Measurements from ENCODE around the gene CA11.
"Not testable (repeated sequence)": the region's sequence is repeated elsewhere in the genome, so short reads cannot be mapped to it uniquely, and the experiment has no call there.

Gene CA11

GRCh38 chr19:48633148-48634035 is 12.6 kb downstream of the CA11 start:
- no peak for ATAC-seq (ENCODE audit: low read depth)
- Mint-ChIP-seq H3K36me3 (peaks cover 13% of the 10 kb centered on the region), H3K27ac (peak overlapping the region; percentile 92), H3K4me3 (peak overlapping the region; percentile 17), H3K27me3 (no peaks in the 10 kb centered on the region), H3K4me1 (peaks cover 22% of the 10 kb centered on the region), H3K9me3 (peaks cover under 1% of the 10 kb centered on the region)
- no peak for DNase-seq (ENCODE audit: low spot score in 2 of 2)

- H3K4me3 Mint-ChIP-seq, result no peak overlapping the region
- peaks cover 18% of the 10 kb centered on the region for H3K4me1 Mint-ChIP-seq
- H3K36me3 Mint-ChIP-seq, result peaks cover 12% of the 10 kb centered on the region
- DNase-seq (ENCODE audit: low spot score in 2 of 2) (no peak), ATAC-seq (ENCODE audit: low read depth) (no peak)
- H3K9me3 Mint-ChIP-seq, result no peaks in the 10 kb centered on the region
- no peaks in the 10 kb centered on the region for H3K27me3 Mint-ChIP-seq
- no peak overlapping the region for H3K27ac Mint-ChIP-seq
Measured at GRCh38 chr19:48632692-48633147, 13.3 kb downstream of the CA11 start.

- not testable (repeated sequence) for ATAC-seq (ENCODE audit: low read depth); H3K27me3 Mint-ChIP-seq; H3K27ac Mint-ChIP-seq; DNase-seq (ENCODE audit: low spot score in 2 of 2); H3K9me3 Mint-ChIP-seq; H3K4me3 Mint-ChIP-seq
- Mint-ChIP-seq H3K4me1 (peaks cover 18% of the 10 kb centered on the region), H3K36me3 (peaks cover 12% of the 10 kb centered on the region)
Measured at GRCh38 chr19:48632286-48632685, 13.7 kb downstream of the CA11 start.

- no peak for ATAC-seq (ENCODE audit: low read depth)
- Mint-ChIP-seq H3K27ac (no peak overlapping the region), H3K36me3 (peaks cover 12% of the 10 kb centered on the region)
Measured at GRCh38 chr19:48631225-48631624, 14.8 kb downstream of the CA11 start.

GRCh38 chr19:48630296-48631063 is 15.5 kb downstream of the CA11 start:
- no peaks in the 10 kb centered on the region for H3K27me3 Mint-ChIP-seq
- peaks cover 17% of the 10 kb centered on the region for H3K4me1 Mint-ChIP-seq
- ATAC-seq (ENCODE audit: low read depth), result no peak
- H3K9me3 Mint-ChIP-seq, result no peaks in the 10 kb centered on the region
- no peak for DNase-seq (ENCODE audit: low spot score in 2 of 2)
- no peak overlapping the region for H3K27ac Mint-ChIP-seq
- H3K36me3 Mint-ChIP-seq, result peaks cover 9% of the 10 kb centered on the region
- no peak overlapping the region for H3K4me3 Mint-ChIP-seq

More at GRCh38 chr19:48631225-48631624, 14.8 kb downstream of the CA11 start:
- no peak overlapping the region for H3K4me3 Mint-ChIP-seq
- no peaks in the 10 kb centered on the region for H3K27me3 Mint-ChIP-seq
- peaks cover 20% of the 10 kb centered on the region for H3K4me1 Mint-ChIP-seq
- DNase-seq (ENCODE audit: low spot score in 2 of 2), result no peak
- H3K9me3 Mint-ChIP-seq, result no peaks in the 10 kb centered on the region

GRCh38 chr19:48629599-48630295 is 16.2 kb downstream of the CA11 start:
- Mint-ChIP-seq H3K27me3 (no peaks in the 10 kb centered on the region), H3K4me3 (no peak overlapping the region), H3K27ac (no peak overlapping the region), H3K4me1 (peaks cover 16% of the 10 kb centered on the region), H3K9me3 (no peaks in the 10 kb centered on the region), H3K36me3 (peaks cover 9% of the 10 kb centered on the region)
- DNase-seq (ENCODE audit: low spot score in 2 of 2) (peak in 1 of 2 donors; percentile 17), ATAC-seq (ENCODE audit: low read depth) (no peak)

- H3K36me3 Mint-ChIP-seq, result peaks cover 9% of the 10 kb centered on the region
- no peak overlapping the region for H3K27ac Mint-ChIP-seq
Measured at GRCh38 chr19:48629297-48629598, 16.7 kb downstream of the CA11 start.

GRCh38 chr19:48628486-48629296 is 17.3 kb downstream of the CA11 start:
- Mint-ChIP-seq H3K4me1 (peaks cover 20% of the 10 kb centered on the region), H3K4me3 (no peak overlapping the region), H3K36me3 (peaks cover 11% of the 10 kb centered on the region), H3K27ac (peak overlapping the region; percentile 78), H3K9me3 (no peaks in the 10 kb centered on the region), H3K27me3 (no peaks in the 10 kb centered on the region)
- ATAC-seq (ENCODE audit: low read depth), result no peak
- peak in 1 of 2 donors; percentile 17 for DNase-seq (ENCODE audit: low spot score in 2 of 2)

More at GRCh38 chr19:48629297-48629598, 16.7 kb downstream of the CA11 start:
- no peak for ATAC-seq (ENCODE audit: low read depth)
- no peaks in the 10 kb centered on the region for H3K27me3 Mint-ChIP-seq
- peaks cover 17% of the 10 kb centered on the region for H3K4me1 Mint-ChIP-seq
- peak in 1 of 2 donors; percentile 12 for DNase-seq (ENCODE audit: low spot score in 2 of 2)
- H3K4me3 Mint-ChIP-seq, result no peak overlapping the region
- H3K9me3 Mint-ChIP-seq, result no peaks in the 10 kb centered on the region

GRCh38 chr19:48627865-48628314 is 18.1 kb downstream of the CA11 start:
- ATAC-seq (ENCODE audit: low read depth), result no peak
- no peak overlapping the region for H3K27ac Mint-ChIP-seq
- H3K9me3 Mint-ChIP-seq, result no peaks in the 10 kb centered on the region
- DNase-seq (ENCODE audit: low spot score in 2 of 2), result no peak
- H3K36me3 Mint-ChIP-seq, result peaks cover 14% of the 10 kb centered on the region
- H3K4me3 Mint-ChIP-seq, result no peak overlapping the region
- H3K27me3 Mint-ChIP-seq, result no peaks in the 10 kb centered on the region
- H3K4me1 Mint-ChIP-seq, result peaks cover 23% of the 10 kb centered on the region

- Mint-ChIP-seq H3K36me3 (peaks cover 16% of the 10 kb centered on the region), H3K27ac (no peak overlapping the region), H3K4me1 (peaks cover 25% of the 10 kb centered on the region), H3K9me3 (no peaks in the 10 kb centered on the region), H3K4me3 (no peak overlapping the region), H3K27me3 (no peaks in the 10 kb centered on the region)
- ATAC-seq (ENCODE audit: low read depth) (no peak), DNase-seq (ENCODE audit: low spot score in 2 of 2) (peak in 1 of 2 donors; percentile 17)
Measured at GRCh38 chr19:48627201-48627864, 18.7 kb downstream of the CA11 start.

- Mint-ChIP-seq H3K4me3 (no peak overlapping the region), H3K27ac (no peak overlapping the region), H3K9me3 (no peaks in the 10 kb centered on the region), H3K4me1 (peaks cover 26% of the 10 kb centered on the region), H3K27me3 (no peaks in the 10 kb centered on the region), H3K36me3 (peaks cover 16% of the 10 kb centered on the region)
- ATAC-seq (ENCODE audit: low read depth) (no peak), DNase-seq (ENCODE audit: low spot score in 2 of 2) (no peak)
Measured at GRCh38 chr19:48625891-48626327, 20.1 kb downstream of the CA11 start.

GRCh38 chr19:48624791-48625723 is 20.9 kb downstream of the CA11 start:
- H3K9me3 Mint-ChIP-seq, result no peaks in the 10 kb centered on the region
- H3K4me3 Mint-ChIP-seq, result peak overlapping the region; percentile 5
- no peaks in the 10 kb centered on the region for H3K27me3 Mint-ChIP-seq
- DNase-seq (ENCODE audit: low spot score in 2 of 2), result peak in 1 of 2 donors; percentile 20
- peak overlapping the region; percentile 73 for H3K27ac Mint-ChIP-seq
- H3K4me1 Mint-ChIP-seq, result peaks cover 26% of the 10 kb centered on the region
- H3K36me3 Mint-ChIP-seq, result peaks cover 12% of the 10 kb centered on the region
- ATAC-seq (ENCODE audit: low read depth), result no peak

Measured in memory B cell (primary cell).